Measurements from ENCODE around the gene DDX41.

DNA sequence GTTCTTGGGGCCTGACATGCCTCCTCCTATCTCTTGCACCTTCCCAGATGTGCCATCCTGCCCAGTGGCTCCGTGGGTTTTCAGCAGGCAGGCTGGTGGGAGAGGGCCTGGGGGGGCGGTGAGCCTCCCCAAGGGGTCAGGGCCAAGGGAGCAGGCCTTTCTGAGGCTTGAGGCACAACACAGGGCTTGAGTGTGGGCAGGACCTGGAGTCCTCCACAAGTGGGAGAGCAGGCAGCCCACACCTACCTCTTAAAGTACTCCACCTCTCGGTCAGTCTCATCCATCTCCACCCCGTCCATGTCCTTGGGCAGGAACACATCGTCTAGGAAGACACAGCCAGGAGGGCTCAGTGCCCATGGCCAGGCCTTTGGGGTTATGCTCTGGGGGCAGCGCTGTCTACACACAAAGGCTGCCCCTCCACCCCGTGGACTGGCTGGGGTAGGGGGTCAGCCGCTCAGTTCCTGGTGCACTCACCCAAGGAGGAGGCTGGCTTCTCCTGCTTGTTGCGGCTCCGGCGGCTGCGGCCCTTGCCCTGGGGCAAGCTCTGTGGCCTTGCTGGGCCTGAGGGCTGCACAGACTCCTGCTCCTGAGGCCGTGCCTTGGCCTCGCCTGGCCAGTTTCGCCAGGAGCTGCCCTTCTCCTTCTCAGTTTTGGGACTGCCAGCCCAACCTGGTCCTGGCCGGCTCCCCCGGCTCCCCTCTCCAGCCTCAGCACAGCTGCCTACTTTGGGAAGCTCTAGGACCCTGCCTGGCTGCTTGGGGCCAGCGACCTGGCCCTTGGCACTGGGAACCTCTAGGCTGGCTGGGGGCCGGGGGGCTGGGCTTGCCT is 7.2 kb upstream of the DDX41 start:
- TF ChIP-seq, protein P1, sequence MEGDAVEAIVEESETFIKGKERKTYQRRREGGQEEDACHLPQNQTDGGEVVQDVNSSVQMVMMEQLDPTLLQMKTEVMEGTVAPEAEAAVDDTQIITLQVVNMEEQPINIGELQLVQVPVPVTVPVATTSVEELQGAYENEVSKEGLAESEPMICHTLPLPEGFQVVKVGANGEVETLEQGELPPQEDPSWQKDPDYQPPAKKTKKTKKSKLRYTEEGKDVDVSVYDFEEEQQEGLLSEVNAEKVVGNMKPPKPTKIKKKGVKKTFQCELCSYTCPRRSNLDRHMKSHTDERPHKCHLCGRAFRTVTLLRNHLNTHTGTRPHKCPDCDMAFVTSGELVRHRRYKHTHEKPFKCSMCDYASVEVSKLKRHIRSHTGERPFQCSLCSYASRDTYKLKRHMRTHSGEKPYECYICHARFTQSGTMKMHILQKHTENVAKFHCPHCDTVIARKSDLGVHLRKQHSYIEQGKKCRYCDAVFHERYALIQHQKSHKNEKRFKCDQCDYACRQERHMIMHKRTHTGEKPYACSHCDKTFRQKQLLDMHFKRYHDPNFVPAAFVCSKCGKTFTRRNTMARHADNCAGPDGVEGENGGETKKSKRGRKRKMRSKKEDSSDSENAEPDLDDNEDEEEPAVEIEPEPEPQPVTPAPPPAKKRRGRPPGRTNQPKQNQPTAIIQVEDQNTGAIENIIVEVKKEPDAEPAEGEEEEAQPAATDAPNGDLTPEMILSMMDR (IDR thresholded peaks at IDR 0.05): no peak
- no peak for TF ChIP-seq POLR2A (IDR thresholded peaks at IDR 0.05)

Data from testis (tissue), 2 donors.